Heart right ventricle (tissue), 16 donors: ENCODE data around the gene DNAJB6. TPM values are rescaled to one million over a fixed set of nuclear protein-coding genes. Genes with fewer than 3 reads are reported as not detected.

Experiments used
- ATAC-seq, 8 donors: fragments of 200-7000 bp; cut with Tn5 transposase; one replicate each; pipeline ENCODE4 v1.9.1; 2020; ENCODE audit warnings: mild to moderate bottlenecking in 8 of 8, moderate library complexity in 8 of 8, moderate number of reproducible peaks in 1 of 8
- DNase-seq, 2 donors: peaks; one replicate each; pipeline ENCODE4 v3.0.0-alpha.2; 2020
- H3K27ac ChIP-seq, 10 donors: fragments of 200-600 bp; sonication (generic) in 2 of 10; one replicate each; pipeline versions ENCODE4 v1.5.0 to v1.8.0; 2020 to 2022; ENCODE audit warnings: mild to moderate bottlenecking in 3 of 10
- H3K27me3 ChIP-seq, 7 donors: fragments of 200-600 bp; one replicate each; pipeline ENCODE4 v1.8.0; 2021 to 2022; ENCODE audit warnings: mild to moderate bottlenecking in 2 of 7
- H3K36me3 ChIP-seq, 9 donors: fragments of 200-600 bp; sonication (generic) in 1 of 9; one replicate each; pipeline versions ENCODE4 v1.5.0 to v1.8.0; 2020 to 2022; ENCODE audit warnings: mild to moderate bottlenecking in 2 of 9
- H3K4me1 ChIP-seq, 9 donors: fragments of 200-600 bp; sonication (generic) in 1 of 9; one replicate each; pipeline versions ENCODE4 v1.5.0 to v1.8.0; 2020 to 2022; ENCODE audit warnings: mild to moderate bottlenecking in 4 of 9
- H3K4me3 ChIP-seq, 10 donors: fragments of 200-600 bp; sonication (generic) in 2 of 10; one replicate each; pipeline versions ENCODE4 v1.5.0 to v1.8.0; 2020 to 2022; ENCODE audit warnings: mild to moderate bottlenecking in 7 of 10, moderate library complexity in 2 of 10
- H3K9me3 ChIP-seq, 11 donors: fragments of 200-600 bp in 10 of 11; sonication (generic) in 2 of 11; one replicate each; pipeline versions ENCODE4 v1.5.0 to v1.8.0; 2013 to 2022; ENCODE audit warnings: mild to moderate bottlenecking in 2 of 11, control low read depth in 1 of 11, moderate library complexity in 1 of 11
- CTCF ChIP-seq, 9 donors: fragments of 200-600 bp; sonication (generic) in 2 of 9; IDR thresholded peaks; one replicate each; pipeline versions ENCODE4 v1.5.0 to v1.8.0; 2021 to 2022; ENCODE audit warnings: antibody characterized with exemption in 9 of 9, mild to moderate bottlenecking in 5 of 9, moderate library complexity in 1 of 9
- WGBS, 2 donors: extraction: QIAGEN DNeasy Blood & Tissue Kit; methylation state at CpG; one replicate each; pipeline ENCODE4 v1.1.7; 2013; ENCODE audit warnings: inconsistent platforms in 1 of 2; 5-methylcytosine and 5-hydroxymethylcytosine counted together
- intact Hi-C, 10 donors: fragments of 100-400 bp; cut with DNase I; formaldehyde crosslinking; loops; one replicate each; pipeline versions ENCODE4 v1.11.1 to v1.14.2; 2022
- polyA plus RNA-seq, 2 donors: library from polyadenylated mRNA; stranded (reverse); fragments of 200-250 nt; gene quantifications; one replicate each; pipeline ENCODE4 v1.2.3, GENCODE V29; 2013
- total RNA-seq, 10 donors: library from RNA; stranded (reverse); fragmentation: NEBNext Ultra II Directional in 3 of 10; extraction: Animal tissue kit (Norgen Biotek cat#: 25700) in 3 of 10; gene quantifications; one replicate each; pipeline versions ENCODE4 v1.2.1 to v1.2.4, GENCODE V29; 2021 to 2023
- donor health status: Arrhythmogenic right ventricular cardiomyopathy.
- donor health status: ischemic (EF 13 %, LVEDD 7.1; RV severe dilation, severe dysfunction).
- donor health status: healthy with polysubstance abuse.
- donor health status: DM: no; HTN: yes; CAD: no.
- donor health status: DM: no; HTN: no; CAD: no.
- donor health status: ischemic (EF 25% LVEDD 6.9; RV normal size, moderate dysfunction).
- donor health status: ischemic (EF 25% LVEDD 5.7; RV mildly dilated, moderate dysfunction).
- donor health status: healthy.
- donor health status: DM: yes; HTN: yes; CAD: no.
- donor health status: Ischemic cardiomyopathy.
- donor health status: ischemic (EF 35%, LVEDD 5.7; RV mildly dilated, moderate dysfunction).
- donor health status: nonischemic (EF 11% LVEDD 7.7; RV severe dilation, severe dysfunction).
- donor health status: DM: yes; HTN: yes; CAD: no.
- donor health status: PGD.
- donor health status: ischemic (EF 29% LVEDD 5.4; RV normal size, mild dysfunction).
- donor health status: nonischemic (EF 23%, LVEDD 6.1; RV moderate dilation, normal function).

DNAJB6 gene
- total and polyA plus RNA-seq, 12 donors, result 114 to 200 (median 183) TPM

DNA sequence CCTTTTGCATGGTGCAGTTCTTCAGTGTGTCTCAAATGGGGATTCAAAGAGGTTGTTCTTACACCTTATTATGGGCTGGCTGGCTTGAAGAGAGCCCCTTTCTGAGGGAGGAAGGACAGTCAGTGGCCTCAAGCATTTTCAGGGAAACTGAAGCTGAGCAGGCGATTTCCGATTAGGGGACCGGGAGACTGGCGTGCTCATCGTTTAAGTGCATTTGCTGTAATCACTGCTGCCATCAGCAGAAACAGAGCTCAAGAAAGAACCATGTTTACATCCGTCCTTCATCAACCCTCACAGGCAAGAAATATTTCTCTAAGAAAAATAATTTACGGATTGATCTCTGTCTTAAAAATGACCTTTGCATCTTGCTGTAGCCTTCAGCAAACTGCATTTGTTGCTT, 32.2 kb downstream of the DNAJB6 start:
- no peak for ATAC-seq
- intact Hi-C loops, result no loop called here
- Histone ChIP-seq H3K4me1 (peaks cover 0 to 17% (median 2%) of the 10 kb centered on the region in 9 donors), H3K36me3 (peaks cover 0 to 100% (median 77%) of the 10 kb centered on the region in 9 donors), H3K27ac (no peak overlapping the region), H3K27me3 (no peaks in the 10 kb centered on the region), H3K9me3 (peaks cover 0 to 7% (median 0%) of the 10 kb centered on the region in 11 donors), H3K4me3 (no peak overlapping the region)
- DNase-seq, result no peak
- no peak for TF ChIP-seq CTCF (IDR thresholded peaks at IDR 0.05)
- WGBS, 2 donors, result 92% methylated on average over 7 of the region's 7 CpGs

DNA sequence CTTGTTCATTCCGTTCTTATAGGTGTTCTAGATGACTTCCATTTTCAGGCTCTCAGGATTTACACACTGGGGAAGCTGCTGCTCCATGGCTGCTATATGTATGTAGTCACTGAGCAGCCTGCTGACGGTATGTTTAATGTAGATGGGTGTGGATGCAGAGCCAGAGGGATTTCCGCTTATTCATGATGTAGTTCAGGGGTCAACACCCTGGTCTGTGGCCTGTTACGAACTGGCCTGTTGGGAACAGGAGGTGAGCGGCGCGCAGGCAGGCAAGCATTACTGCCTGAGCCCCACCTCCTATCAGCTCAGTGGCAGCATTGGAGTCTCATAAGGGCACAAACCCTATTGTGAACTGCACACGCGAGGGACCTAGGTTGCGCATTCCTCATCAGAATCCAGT, 33.9 kb downstream of the DNAJB6 start:
- Histone ChIP-seq H3K4me3 (no peak overlapping the region), H3K36me3 (peaks cover 0 to 96% (median 64%) of the 10 kb centered on the region in 9 donors), H3K9me3 (peaks cover 0 to 7% (median 0%) of the 10 kb centered on the region in 11 donors), H3K4me1 (peaks cover 0 to 32% (median 20%) of the 10 kb centered on the region in 9 donors), H3K27me3 (no peaks in the 10 kb centered on the region), H3K27ac (no peak overlapping the region)
- intact Hi-C loops, result no loop called here
- 86 to 94% methylated on average over 10 of the region's 10 CpGs for WGBS, 2 donors
- TF ChIP-seq CTCF (IDR thresholded peaks at IDR 0.05), result no peak
- DNase-seq, result no peak
- ATAC-seq, result no peak

- Histone ChIP-seq H3K4me1 (peaks cover 0 to 38% (median 25%) of the 10 kb centered on the region in 9 donors), H3K27me3 (no peaks in the 10 kb centered on the region), H3K27ac (no peak overlapping the region), H3K9me3 (peaks cover 0 to 7% (median 0%) of the 10 kb centered on the region in 11 donors), H3K36me3 (peaks cover 0 to 96% (median 58%) of the 10 kb centered on the region in 9 donors), H3K4me3 (no peak overlapping the region)
- ATAC-seq (no peak), DNase-seq (no peak)
- intact Hi-C loops, result no loop called here
- 87 to 88% methylated on average over 9 of the region's 9 CpGs for WGBS, 2 donors
- no peak for TF ChIP-seq CTCF (IDR thresholded peaks at IDR 0.05)
Measured at GRCh38 chr7:157371296-157371695, 34.5 kb downstream of the DNAJB6 start.

DNA sequence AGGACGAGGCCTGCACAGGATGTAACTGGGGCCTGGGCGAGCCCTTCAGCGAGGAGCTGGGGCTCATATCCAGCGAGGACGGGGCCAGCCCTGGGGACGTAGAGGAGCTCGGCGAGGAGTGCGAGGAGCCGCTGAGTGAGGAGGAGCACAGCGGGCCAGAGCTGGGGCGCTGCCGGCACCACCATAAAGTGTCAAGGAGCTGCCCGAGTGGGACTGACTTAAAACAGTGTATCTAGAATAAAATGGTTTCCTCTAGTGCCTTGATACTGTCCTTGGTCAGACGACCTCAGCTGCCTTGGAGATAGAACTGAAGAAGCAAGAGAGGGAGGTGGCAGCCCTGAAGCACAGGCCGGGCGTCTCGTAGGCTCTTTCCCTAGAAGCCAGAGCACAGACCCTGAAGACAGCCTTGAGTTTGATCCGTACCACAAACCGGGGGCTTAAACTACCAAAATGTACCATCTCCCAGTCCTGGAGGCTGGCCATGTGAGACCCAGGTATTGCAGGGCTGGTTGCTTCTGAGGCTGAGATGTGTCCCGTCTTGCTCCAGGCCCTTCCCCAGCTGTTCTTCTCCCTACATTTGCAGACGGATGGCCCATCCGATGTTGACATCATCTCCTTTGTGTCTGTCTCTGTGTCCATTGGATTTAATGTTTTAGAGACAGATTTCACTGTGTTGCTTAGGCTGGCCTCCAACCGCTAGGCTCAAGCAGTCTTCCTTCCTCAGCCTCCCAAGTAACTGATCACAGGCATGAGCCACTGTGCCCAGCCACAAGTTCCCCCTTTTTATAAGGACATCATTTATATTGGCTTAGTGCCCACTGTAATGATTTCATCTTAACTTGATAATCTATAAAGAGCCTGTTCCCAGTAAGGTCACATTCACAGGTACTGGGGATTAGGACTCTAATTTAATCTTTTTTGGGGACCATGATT, 35.8 kb downstream of the DNAJB6 start:
- DNase-seq (no peak), ATAC-seq (peak in 2 of 8 donors; percentile 28 to 40)
- H3K4me3 ChIP-seq, result no peak overlapping the region
- no peaks in the 10 kb centered on the region for H3K9me3 ChIP-seq
- H3K4me1 ChIP-seq, result peaks cover 0 to 50% (median 33%) of the 10 kb centered on the region in 9 donors
- no peaks in the 10 kb centered on the region for H3K27me3 ChIP-seq
- WGBS, 2 donors, result 87 to 93% methylated on average over 24 of the region's 24 CpGs
- intact Hi-C loops, result no loop called here
- peaks cover 0 to 95% (median 45%) of the 10 kb centered on the region in 9 donors for H3K36me3 ChIP-seq
- peak overlapping the region in 1 of 10 donors; percentile 11 for H3K27ac ChIP-seq
- no peak for TF ChIP-seq CTCF (IDR thresholded peaks at IDR 0.05)
